Loucy (cell line): Measurements from ENCODE around the gene RPLP1.

Experiments
- H2AFZ ChIP-seq: fragments of 200-600 bp; sonication (generic); 2 replicates; pipeline ENCODE4 v1.6.0; 2016; ENCODE audit warnings: antibody characterized with exemption, mild to moderate bottlenecking, low read length, moderate library complexity
- H3F3A ChIP-seq: fragments of 200-600 bp; 2 replicates; pipeline ENCODE4 v1.6.0; 2016; ENCODE audit warnings: antibody characterized with exemption, low read depth, mild to moderate bottlenecking
- H3K27me3 ChIP-seq: fragments of 200-600 bp; sonication (generic); 2 replicates; pipeline ENCODE4 v1.6.1; 2014; ENCODE audit warnings: low read length, mild to moderate bottlenecking; ENCODE audit not compliant: insufficient read depth, poor library complexity, severe bottlenecking
- H3K36me3 ChIP-seq: fragments of 200-600 bp; sonication (generic); 2 replicates; pipeline ENCODE4 v1.6.1; 2016; ENCODE audit warnings: low read length; ENCODE audit not compliant: insufficient read depth
- H3K4me1 ChIP-seq: fragments of 200-600 bp; sonication (generic); 2 replicates; pipeline ENCODE4 v1.5.1; 2014; ENCODE audit warnings: low read length, mild to moderate bottlenecking; ENCODE audit not compliant: insufficient read depth, poor library complexity, severe bottlenecking
- H3K4me2 ChIP-seq: fragments of 200-600 bp; sonication (generic); 2 replicates; pipeline ENCODE4 v1.6.0; 2014; ENCODE audit warnings: antibody characterized with exemption, low read length, low read depth, mild to moderate bottlenecking; ENCODE audit not compliant: poor library complexity, severe bottlenecking
- H3K4me3 ChIP-seq: fragments of 200-600 bp; sonication (generic); 2 replicates; pipeline ENCODE4 v1.5.1; 2014; ENCODE audit warnings: low read length, mild to moderate bottlenecking, mixed read lengths; ENCODE audit not compliant: poor library complexity, severe bottlenecking
- H3K79me2 ChIP-seq: fragments of 200-600 bp; sonication (generic); 2 replicates; pipeline ENCODE4 v1.6.1; 2014; ENCODE audit warnings: low read length; ENCODE audit not compliant: insufficient read depth
- H3K9ac ChIP-seq: fragments of 200-600 bp; sonication (generic); 2 replicates; pipeline ENCODE4 v1.6.0; 2014; ENCODE audit warnings: mild to moderate bottlenecking, low read depth, low read length, moderate library complexity; ENCODE audit not compliant: poor library complexity, severe bottlenecking
- H3K9me2 ChIP-seq: fragments of 200-600 bp; sonication (generic); replicated peaks from 2 replicates; pipeline ENCODE4 v1.6.1; 2016; ENCODE audit warnings: low read depth, low read length, mixed read lengths
- H3K9me3 ChIP-seq: fragments of 200-600 bp; sonication (generic); 2 replicates; pipeline ENCODE4 v1.6.1; 2014; ENCODE audit warnings: mild to moderate bottlenecking, antibody characterized with exemption, low read length, low read depth; ENCODE audit not compliant: insufficient read depth
- H4K20me1 ChIP-seq: fragments of 200-600 bp; sonication (generic); 2 replicates; pipeline ENCODE4 v1.6.0; 2014; ENCODE audit warnings: antibody characterized with exemption, low read length, mild to moderate bottlenecking; ENCODE audit not compliant: insufficient read depth, poor library complexity, severe bottlenecking
- EZH2phosphoT487 ChIP-seq: fragments of 200-600 bp; IDR thresholded peaks from 2 replicates; pipeline ENCODE4 v1.6.1; 2018; ENCODE audit warnings: antibody characterized with exemption, mild to moderate bottlenecking, moderate library complexity, borderline replicate concordance
- TF ChIP-seq, protein P1 (sequence below): fragments of 200-600 bp; sonication (generic); conservative IDR thresholded peaks from 2 replicates; pipeline ENCODE4 v1.5.1; 2014; ENCODE audit warnings: mild to moderate bottlenecking, antibody characterized with exemption, low read length

Gene RPLP1

GRCh38 chr15:69465253-69465652, 12.6 kb downstream of the RPLP1 start:
- H4K20me1 ChIP-seq = no peaks in the 10 kb centered on the region
- no peaks in the 10 kb centered on the region for H3K79me2 ChIP-seq
- H3K27me3 ChIP-seq = no peaks in the 10 kb centered on the region
- H3K9me3 ChIP-seq = no peaks in the 10 kb centered on the region
- H3K9me2 ChIP-seq = no peaks in the 10 kb centered on the region
- peaks cover 38% of the 10 kb centered on the region for H3K4me1 ChIP-seq
- H3K4me2 ChIP-seq = no peak overlapping the region
- no peak overlapping the region for H2AFZ ChIP-seq
- no peak for TF ChIP-seq EZH2phosphoT487
- TF ChIP-seq, protein P1, sequence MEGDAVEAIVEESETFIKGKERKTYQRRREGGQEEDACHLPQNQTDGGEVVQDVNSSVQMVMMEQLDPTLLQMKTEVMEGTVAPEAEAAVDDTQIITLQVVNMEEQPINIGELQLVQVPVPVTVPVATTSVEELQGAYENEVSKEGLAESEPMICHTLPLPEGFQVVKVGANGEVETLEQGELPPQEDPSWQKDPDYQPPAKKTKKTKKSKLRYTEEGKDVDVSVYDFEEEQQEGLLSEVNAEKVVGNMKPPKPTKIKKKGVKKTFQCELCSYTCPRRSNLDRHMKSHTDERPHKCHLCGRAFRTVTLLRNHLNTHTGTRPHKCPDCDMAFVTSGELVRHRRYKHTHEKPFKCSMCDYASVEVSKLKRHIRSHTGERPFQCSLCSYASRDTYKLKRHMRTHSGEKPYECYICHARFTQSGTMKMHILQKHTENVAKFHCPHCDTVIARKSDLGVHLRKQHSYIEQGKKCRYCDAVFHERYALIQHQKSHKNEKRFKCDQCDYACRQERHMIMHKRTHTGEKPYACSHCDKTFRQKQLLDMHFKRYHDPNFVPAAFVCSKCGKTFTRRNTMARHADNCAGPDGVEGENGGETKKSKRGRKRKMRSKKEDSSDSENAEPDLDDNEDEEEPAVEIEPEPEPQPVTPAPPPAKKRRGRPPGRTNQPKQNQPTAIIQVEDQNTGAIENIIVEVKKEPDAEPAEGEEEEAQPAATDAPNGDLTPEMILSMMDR = no peak
- H3K9ac ChIP-seq = no peak overlapping the region
- no peak overlapping the region for H3K4me3 ChIP-seq
- peaks cover 5% of the 10 kb centered on the region; the same call in 1 of the 2 replicates for H3F3A ChIP-seq
- no peaks in the 10 kb centered on the region for H3K36me3 ChIP-seq

GRCh38 chr15:69466733-69467132, 14.1 kb downstream of the RPLP1 start:
- no peak overlapping the region for H3K4me2 ChIP-seq

GRCh38 chr15:69467636-69468035, 15.0 kb downstream of the RPLP1 start:
- H3K4me2 ChIP-seq = peak overlapping the region; percentile 53
- H3K27me3 ChIP-seq = no peaks in the 10 kb centered on the region
- no peaks in the 10 kb centered on the region for H3K9me2 ChIP-seq
- H2AFZ ChIP-seq = no peak overlapping the region; the same call in 1 of the 2 replicates
- no peaks in the 10 kb centered on the region for H3K79me2 ChIP-seq
- no peaks in the 10 kb centered on the region for H3K9me3 ChIP-seq
- TF ChIP-seq EZH2phosphoT487 = no peak
- TF ChIP-seq, protein P1 = no peak
- no peak overlapping the region for H3K4me3 ChIP-seq
- peaks cover 38% of the 10 kb centered on the region for H3K4me1 ChIP-seq
- H3K36me3 ChIP-seq = no peaks in the 10 kb centered on the region
- H3F3A ChIP-seq = peaks cover 5% of the 10 kb centered on the region; the same call in 1 of the 2 replicates
- H3K9ac ChIP-seq = no peak overlapping the region
- no peaks in the 10 kb centered on the region for H4K20me1 ChIP-seq

More at GRCh38 chr15:69466733-69467132, 14.1 kb downstream of the RPLP1 start:
- H3K79me2 ChIP-seq = no peaks in the 10 kb centered on the region
- H3K4me1 ChIP-seq = peaks cover 38% of the 10 kb centered on the region
- no peaks in the 10 kb centered on the region for H3K36me3 ChIP-seq
- H3K9me2 ChIP-seq = no peaks in the 10 kb centered on the region
- no peak overlapping the region for H3K4me3 ChIP-seq
- H3F3A ChIP-seq = peaks cover 5% of the 10 kb centered on the region; the same call in 1 of the 2 replicates
- H3K9ac ChIP-seq = no peak overlapping the region
- no peaks in the 10 kb centered on the region for H3K9me3 ChIP-seq
- TF ChIP-seq, protein P1 = no peak
- TF ChIP-seq EZH2phosphoT487 = no peak
- H4K20me1 ChIP-seq = no peaks in the 10 kb centered on the region
- H3K27me3 ChIP-seq = no peaks in the 10 kb centered on the region
- no peak overlapping the region for H2AFZ ChIP-seq
